Neural cell (in vitro differentiated cells): ENCODE data around the gene FANCL.

Experiments
- EP300 ChIP-seq: fragments of 450-650 bp; conservative IDR thresholded peaks from 2 replicates; pipeline ENCODE4 v1.6.1; 2014; ENCODE audit warnings: antibody characterized with exemption, mild to moderate bottlenecking, moderate library complexity; ENCODE audit not compliant: poor library complexity, severe bottlenecking
- EZH2 ChIP-seq: fragments of 200-600, 300-800 bp; shearing (Covaris generic), sonication (generic); IDR thresholded peaks from 2 replicates; pipeline ENCODE4 v1.6.1; 2014; ENCODE audit warnings: antibody characterized with exemption, low read length, borderline replicate concordance, mild to moderate bottlenecking; ENCODE audit not compliant: insufficient read depth, poor library complexity, severe bottlenecking
- MXI1 ChIP-seq: fragments of 450-650 bp; conservative IDR thresholded peaks from 2 replicates; pipeline ENCODE4 v1.6.1; 2014; ENCODE audit warnings: antibody characterized with exemption, mild to moderate bottlenecking; ENCODE audit not compliant: poor library complexity, severe bottlenecking
- POLR2AphosphoS5 ChIP-seq: IDR thresholded peaks from 2 replicates; pipeline ENCODE4 v1.6.1; 2012
- RAD21 ChIP-seq: fragments of 450-650 bp; conservative IDR thresholded peaks from 2 replicates; pipeline ENCODE4 v1.6.1; 2014; ENCODE audit warnings: antibody characterized with exemption, mild to moderate bottlenecking, moderate library complexity
- SMC3 ChIP-seq: fragments of 450-650 bp; conservative IDR thresholded peaks from 2 replicates; pipeline ENCODE4 v1.6.1; 2014; ENCODE audit warnings: antibody characterized with exemption, mild to moderate bottlenecking, moderate library complexity; ENCODE audit not compliant: poor library complexity
- TAF1 ChIP-seq: IDR thresholded peaks from 2 replicates; pipeline ENCODE4 v1.6.1; 2012; ENCODE audit warnings: low read depth
- TF ChIP-seq, protein P1 (sequence below): fragments of 450-650 bp; IDR thresholded peaks from 2 replicates; pipeline ENCODE4 v1.5.1; 2014; ENCODE audit warnings: antibody characterized with exemption, mild to moderate bottlenecking, moderate library complexity; ENCODE audit not compliant: poor library complexity, severe bottlenecking
- TF ChIP-seq, protein P2 (sequence below): IDR thresholded peaks from 2 replicates; pipeline ENCODE4 v1.6.1; 2012; ENCODE audit warnings: borderline replicate concordance

- TF ChIP-seq, protein P1, sequence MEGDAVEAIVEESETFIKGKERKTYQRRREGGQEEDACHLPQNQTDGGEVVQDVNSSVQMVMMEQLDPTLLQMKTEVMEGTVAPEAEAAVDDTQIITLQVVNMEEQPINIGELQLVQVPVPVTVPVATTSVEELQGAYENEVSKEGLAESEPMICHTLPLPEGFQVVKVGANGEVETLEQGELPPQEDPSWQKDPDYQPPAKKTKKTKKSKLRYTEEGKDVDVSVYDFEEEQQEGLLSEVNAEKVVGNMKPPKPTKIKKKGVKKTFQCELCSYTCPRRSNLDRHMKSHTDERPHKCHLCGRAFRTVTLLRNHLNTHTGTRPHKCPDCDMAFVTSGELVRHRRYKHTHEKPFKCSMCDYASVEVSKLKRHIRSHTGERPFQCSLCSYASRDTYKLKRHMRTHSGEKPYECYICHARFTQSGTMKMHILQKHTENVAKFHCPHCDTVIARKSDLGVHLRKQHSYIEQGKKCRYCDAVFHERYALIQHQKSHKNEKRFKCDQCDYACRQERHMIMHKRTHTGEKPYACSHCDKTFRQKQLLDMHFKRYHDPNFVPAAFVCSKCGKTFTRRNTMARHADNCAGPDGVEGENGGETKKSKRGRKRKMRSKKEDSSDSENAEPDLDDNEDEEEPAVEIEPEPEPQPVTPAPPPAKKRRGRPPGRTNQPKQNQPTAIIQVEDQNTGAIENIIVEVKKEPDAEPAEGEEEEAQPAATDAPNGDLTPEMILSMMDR: peak; percentile 84
- TF ChIP-seq EZH2: no peak
- no peak for TF ChIP-seq POLR2AphosphoS5
- TF ChIP-seq TAF1: no peak
- TF ChIP-seq EP300: no peak
- peak; percentile 88 for TF ChIP-seq RAD21
- TF ChIP-seq, protein P2, sequence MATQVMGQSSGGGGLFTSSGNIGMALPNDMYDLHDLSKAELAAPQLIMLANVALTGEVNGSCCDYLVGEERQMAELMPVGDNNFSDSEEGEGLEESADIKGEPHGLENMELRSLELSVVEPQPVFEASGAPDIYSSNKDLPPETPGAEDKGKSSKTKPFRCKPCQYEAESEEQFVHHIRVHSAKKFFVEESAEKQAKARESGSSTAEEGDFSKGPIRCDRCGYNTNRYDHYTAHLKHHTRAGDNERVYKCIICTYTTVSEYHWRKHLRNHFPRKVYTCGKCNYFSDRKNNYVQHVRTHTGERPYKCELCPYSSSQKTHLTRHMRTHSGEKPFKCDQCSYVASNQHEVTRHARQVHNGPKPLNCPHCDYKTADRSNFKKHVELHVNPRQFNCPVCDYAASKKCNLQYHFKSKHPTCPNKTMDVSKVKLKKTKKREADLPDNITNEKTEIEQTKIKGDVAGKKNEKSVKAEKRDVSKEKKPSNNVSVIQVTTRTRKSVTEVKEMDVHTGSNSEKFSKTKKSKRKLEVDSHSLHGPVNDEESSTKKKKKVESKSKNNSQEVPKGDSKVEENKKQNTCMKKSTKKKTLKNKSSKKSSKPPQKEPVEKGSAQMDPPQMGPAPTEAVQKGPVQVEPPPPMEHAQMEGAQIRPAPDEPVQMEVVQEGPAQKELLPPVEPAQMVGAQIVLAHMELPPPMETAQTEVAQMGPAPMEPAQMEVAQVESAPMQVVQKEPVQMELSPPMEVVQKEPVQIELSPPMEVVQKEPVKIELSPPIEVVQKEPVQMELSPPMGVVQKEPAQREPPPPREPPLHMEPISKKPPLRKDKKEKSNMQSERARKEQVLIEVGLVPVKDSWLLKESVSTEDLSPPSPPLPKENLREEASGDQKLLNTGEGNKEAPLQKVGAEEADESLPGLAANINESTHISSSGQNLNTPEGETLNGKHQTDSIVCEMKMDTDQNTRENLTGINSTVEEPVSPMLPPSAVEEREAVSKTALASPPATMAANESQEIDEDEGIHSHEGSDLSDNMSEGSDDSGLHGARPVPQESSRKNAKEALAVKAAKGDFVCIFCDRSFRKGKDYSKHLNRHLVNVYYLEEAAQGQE: no peak
- no peak for TF ChIP-seq MXI1
- peak; percentile 85 for TF ChIP-seq SMC3
Measured at GRCh38 chr2:58131191-58132011, 109.7 kb downstream of the FANCL start.
